NCI-H2171 (cell line): ENCODE results near the gene RASGEF1C.
A peak's percentile ranks its signal among the peaks of the same experiment; 100 is the strongest.
"Not testable (repeated sequence)": the region's sequence is repeated elsewhere in the genome, so short reads cannot be mapped to it uniquely, and the experiment has no call there.

Experiments
- DNase-seq: peaks from one replicate; lab custom pipeline; 2025; lab: John Stamatoyannopoulos, UW

Gene RASGEF1C

GRCh38 chr5:180099733-180100611 lies 109.0 kb downstream of the RASGEF1C start:
- DNase-seq, result no peak

GRCh38 chr5:180098991-180099732 lies 109.8 kb downstream of the RASGEF1C start:
- DNase-seq, result no peak

GRCh38 chr5:180098526-180098925 lies 110.5 kb downstream of the RASGEF1C start:
- DNase-seq, result no peak

DNA sequence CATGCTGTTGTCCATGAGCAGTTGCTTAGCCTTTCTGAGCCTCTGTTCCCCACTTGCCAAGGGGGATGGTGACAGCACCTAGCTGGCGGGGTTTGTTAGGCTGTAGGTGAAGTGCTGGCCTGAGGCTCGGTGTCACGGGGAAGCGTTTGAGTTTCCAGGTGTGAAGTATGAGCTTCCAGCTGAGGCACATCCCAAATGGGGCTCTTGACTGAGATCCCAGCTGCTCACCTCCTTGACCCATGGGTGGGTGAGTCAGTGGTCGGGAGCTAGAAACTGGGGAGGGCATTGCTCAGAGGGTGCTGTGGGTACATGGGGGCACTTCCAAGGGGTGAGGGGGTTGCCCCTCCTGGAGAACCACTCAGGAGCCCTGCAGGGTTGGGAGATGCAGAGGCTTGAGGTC lies 111.1 kb downstream of the RASGEF1C start:
- no peak for DNase-seq

- DNase-seq, result no peak
Observed at GRCh38 chr5:180097163-180097894, 111.7 kb downstream of the RASGEF1C start.

DNA sequence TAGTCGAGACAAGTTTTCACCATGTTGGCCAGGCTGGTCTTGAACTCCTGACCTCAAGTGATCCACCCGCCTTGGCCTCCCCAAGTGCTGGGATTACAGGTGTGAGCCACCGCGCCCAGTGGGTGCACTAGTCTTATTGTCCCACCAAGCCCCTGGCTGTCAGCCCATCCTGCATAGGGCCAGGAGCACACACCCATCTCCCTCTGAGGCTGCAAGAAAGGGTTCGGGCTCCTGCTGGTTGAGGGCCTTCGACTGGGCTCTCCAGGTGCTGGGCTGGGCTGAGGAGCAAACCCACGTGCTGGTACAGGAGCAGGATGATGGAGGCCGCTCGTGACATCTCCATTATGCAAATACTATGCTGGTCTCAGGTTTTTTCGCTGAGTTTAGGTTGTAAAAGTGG lies 112.4 kb downstream of the RASGEF1C start:
- no peak for DNase-seq

DNA sequence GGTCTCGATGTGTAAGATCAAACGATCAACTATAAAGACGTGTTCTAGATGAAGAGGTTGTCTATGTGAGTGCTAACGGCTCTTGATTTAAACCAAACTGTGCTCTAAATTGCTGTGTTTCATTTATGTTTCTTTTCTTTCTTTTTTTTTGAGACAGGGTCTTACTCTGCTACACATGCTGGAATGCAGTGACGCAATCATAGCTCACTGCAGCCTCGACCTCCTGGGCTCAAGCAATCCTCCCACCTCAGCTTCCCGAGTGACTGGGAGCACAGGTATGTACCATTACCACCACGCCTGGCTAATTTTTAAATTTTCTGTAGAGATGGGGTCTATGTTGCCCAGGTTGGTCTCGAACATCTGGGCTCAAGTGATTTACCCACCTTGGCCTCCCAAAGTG lies 113.5 kb downstream of the RASGEF1C start:
- no peak for DNase-seq

DNA sequence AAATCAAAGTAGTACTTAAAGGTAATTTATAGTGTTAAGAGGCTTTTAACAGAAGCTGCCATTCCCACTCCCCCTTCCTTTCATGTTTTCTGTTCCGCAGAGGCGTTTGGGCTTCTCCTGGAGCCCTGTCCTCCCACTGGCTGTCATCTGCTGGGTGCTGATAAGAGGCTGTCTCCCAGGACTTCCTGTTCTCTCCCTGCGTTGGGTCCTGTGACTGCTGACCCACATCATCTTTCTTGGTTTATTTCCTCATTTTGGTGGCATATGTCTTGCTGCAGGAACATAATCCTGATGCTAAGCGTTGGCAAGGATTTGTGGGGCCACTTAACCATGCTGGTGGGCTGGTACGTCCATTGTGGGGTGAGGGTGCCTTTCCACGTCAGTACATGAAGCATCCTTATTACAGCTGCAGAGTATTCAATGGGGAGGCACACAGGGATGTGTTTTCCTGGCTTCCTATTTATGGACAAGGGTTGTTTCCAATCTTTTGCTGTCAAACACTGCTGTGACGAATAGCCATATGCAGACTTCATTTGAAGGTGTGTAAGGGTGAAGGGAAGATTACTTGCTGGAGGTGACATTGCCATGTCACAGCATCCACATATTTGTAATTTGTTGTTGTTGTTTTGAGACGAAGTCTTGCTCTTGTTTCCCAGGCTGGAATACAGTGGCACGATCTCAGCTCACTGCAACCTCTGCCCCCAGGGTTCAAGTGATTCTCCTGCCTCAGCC lies 115.2 kb downstream of the RASGEF1C start:
- DNase-seq, result no peak

DNA sequence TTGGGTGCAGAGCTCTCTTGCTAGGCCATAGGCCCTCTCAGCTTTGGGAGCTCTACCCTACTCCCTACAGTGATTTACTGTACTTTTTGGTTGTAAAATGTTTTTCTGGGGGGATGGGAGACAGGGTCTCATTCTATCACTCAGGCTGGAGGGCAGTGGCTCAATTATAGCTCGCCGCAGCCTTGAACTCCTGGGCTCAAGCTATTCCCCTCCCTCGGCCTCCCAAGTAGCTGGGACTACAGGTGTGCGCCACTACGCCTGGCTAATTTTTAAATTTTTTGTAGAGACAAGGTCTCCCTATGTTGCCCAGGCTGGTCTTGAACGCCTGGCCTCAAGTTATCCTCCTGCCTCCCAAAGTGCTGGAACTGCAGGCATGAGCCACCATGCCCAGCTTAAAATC lies 115.8 kb downstream of the RASGEF1C start:
- no peak for DNase-seq

- DNase-seq, result no peak
Observed at GRCh38 chr5:180090769-180091546, 118.1 kb downstream of the RASGEF1C start.

GRCh38 chr5:180090098-180090768 lies 118.8 kb downstream of the RASGEF1C start:
- peak; percentile 40 for DNase-seq

GRCh38 chr5:180089628-180090027 lies 119.4 kb downstream of the RASGEF1C start:
- not testable (repeated sequence) for DNase-seq

- DNase-seq, result no peak
Observed at GRCh38 chr5:180088561-180088960, 120.5 kb downstream of the RASGEF1C start.

DNA sequence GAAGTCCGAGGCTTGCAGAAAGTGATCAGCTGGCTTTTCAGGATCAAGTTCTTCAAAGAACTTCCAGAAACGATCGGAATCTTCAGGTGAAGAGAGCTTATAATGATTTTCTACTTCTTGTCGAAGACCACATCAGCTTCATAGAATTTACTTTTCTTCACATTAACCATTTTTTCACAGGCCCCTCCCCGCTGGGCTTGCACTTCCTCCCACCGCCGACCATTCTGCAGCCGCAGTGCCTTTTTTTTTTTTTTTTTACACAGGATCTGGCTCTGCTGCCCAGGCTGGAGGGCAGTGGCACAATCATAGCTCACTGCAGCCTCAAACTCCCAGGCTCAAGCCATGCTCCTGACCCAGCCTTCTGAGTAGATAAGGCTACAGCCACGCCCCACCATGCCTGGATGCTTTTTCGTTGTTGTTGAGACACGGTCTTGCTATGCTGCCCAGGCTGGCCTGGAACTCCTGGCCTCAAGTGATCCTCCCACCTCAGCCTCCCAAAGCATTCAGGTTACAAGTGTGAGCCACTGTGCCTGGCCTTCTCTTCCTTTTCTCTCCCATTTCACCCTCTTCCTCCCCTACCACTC lies 122.1 kb downstream of the RASGEF1C start:
- no peak for DNase-seq

DNA sequence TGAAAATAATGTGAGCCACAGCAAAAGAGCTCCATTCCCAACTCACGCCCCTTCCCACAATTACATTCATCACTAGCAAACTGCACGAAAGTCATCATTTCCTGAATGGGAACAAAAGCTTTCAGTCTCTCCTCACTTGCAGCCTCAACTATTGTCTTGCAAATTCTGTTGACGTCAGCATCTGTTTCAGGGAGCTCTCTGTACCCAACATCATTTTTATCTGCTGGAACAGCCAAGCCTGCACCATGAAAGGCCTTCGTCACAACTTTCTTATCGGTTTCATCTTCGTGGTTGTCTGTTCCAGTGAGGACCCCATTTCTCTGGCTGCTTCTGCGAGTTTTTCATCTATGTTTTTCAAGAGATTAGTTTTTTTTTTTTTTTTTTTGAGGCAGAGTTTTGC lies 123.2 kb downstream of the RASGEF1C start:
- no peak for DNase-seq

GRCh38 chr5:180084638-180085561 lies 124.1 kb downstream of the RASGEF1C start:
- no peak for DNase-seq

GRCh38 chr5:180083529-180084060 lies 125.4 kb downstream of the RASGEF1C start:
- no peak for DNase-seq

DNA sequence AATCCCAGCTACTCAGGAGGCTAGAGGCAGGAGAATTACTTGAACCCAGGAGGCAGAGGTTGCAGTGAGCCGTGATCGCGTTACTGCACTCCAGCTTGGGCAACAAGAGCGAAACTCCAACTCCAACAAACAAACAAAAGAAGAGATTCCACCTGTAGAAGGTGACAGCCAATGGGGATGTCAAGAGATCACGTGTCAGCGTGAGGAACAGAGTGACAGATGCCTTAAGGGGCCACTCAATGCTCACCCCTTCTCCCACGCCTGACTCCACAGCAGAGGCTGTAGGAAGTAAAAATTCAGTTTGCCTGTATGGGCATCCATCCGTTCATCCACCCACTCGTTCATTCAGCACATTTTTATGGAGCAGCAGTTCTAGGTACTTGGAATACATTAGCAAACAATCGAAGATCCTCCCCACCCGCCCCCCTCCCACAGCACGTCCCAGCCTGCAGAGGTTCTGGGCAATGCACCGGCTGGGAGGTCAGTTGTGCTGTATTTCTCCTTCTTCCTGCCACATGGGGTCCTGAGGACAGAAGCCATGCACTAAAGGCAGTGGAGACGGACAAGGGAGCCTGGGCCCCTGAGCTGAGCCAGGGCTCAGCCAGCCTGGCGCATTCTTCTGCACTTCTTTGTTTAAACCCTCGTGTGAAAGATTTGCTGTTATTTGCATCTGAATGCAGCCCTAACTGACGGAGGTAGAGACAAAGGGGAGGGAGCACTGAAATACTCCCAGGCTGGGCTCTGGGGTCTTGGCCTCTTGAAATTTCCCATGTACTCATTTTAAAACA lies 126.2 kb downstream of the RASGEF1C start:
- DNase-seq, result no peak
